Measurements from ENCODE around the gene OR4D11.
A peak's percentile ranks its signal among the peaks of the same experiment; 100 is the strongest.

The OR4D11 gene

DNA sequence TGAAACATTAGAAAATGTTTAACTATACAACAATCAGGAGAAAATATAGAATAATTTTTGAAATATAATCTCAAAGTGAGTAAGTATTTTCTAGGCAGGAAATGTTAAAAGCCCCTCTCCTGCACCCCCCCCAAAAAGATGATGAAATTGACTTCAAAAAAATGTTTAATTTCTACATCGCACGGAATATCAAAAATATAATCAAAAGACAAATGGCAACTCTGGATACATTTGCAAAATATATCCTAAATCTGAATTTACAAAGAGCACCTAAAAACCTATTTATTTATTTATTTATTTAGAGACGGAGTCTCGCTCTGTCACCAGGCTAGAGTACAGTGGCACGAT is 44.9 kb downstream of the OR4D11 start:
- no peak for DNase-seq (ENCODE audit: low read depth)

DNA sequence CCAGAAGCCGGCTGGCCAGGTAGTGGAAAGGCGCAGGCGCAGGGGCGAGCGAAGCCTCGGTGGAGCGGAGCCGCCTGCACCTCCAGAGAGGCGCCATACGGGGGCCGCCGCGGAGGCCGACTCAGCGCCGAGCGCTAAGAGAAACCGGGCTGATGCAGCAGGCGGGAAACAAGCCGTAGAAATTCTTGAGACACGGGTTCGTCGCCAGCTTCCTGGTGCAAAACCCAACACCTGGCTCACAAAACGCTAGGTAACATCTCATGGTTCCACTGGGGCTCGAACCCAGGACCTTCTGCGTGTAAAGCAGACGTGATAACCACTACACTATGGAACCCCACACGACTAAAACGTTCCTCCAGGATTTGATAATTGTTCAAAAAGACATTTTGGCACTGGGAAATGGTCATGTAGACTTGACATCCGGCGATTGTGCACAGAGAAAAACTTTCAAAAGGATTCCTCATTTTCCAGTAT is 47.0 kb downstream of the OR4D11 start:
- peak; percentile 72 for DNase-seq (ENCODE audit: low read depth)

DNA sequence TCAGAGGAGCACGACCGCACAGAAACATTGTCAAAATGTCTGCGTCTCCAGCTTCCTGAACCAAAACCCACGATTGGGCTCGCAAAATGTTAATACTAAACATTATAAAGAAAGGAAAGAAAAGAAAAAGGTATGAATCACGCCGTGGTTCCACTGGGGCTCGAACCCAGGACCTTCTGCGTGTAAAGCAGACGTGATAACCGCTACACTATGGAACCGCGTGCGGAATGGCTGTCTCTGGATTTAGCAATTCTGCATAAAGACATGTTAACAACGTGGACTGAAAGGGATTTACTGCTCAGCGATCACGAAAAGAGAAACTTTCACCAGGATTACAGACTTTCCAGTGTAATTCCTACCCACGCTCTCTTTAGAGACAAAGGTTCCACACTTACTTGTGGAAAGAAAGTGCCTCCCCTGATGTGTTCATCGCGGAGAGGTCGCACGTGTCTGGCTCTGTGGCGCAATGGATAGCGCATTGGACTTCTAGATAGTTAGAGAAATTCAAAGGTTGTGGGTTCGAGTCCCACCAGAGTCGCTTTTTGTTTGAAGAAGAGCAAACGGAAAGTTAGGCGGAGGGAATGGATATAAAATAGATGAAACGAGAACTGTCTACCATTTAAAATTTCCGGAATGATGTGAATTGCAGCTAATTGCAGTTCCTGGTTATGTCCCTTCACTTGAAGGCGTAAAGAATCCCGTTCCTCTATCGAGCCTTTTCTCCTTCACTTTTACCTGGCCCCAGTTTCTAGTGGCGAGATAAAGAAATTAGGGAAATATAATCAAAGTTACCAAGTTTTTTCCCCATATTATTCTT is 47.7 kb downstream of the OR4D11 start:
- DNase-seq (ENCODE audit: low read depth), result peak; percentile 76

DNA sequence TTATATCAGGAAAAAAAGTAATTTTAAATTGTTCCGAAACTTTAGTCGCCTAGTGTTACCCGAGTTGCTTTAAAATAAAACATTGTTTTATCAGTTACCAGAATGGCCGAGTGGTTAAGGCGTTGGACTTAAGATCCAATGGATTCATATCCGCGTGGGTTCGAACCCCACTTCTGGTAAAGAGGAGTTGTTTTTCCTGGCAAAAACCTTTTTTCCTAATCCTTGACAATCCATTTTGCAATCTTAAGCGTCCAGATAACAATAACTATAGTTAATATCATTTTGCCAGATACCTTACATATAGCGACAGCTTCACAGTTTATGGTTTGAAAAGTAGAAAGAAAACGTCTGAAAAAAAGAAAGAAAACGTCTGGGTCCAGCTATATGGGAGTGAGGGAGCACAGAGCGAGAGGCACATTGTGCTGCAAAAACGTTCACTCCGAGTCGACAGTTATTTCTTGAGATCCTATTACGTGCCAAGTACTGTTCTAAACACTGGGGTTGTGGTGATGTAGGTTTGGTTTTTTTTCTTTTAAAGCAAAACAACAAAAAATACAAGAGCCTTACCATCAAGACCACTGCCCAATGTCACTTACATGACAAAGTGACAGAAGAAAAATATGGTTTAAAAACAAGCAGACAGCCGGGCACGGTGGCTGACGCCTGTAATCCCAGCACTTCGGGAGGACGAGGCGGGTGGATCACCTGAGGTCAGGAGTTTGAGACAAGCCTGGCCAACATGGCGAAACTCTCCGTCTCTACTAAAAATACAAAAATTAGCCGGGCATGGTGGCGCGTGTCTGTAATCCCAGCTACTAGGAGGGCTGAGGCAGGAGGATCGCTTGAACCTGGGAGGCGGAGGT is 48.5 kb downstream of the OR4D11 start:
- DNase-seq (ENCODE audit: low read depth), result peak; percentile 59

DNA sequence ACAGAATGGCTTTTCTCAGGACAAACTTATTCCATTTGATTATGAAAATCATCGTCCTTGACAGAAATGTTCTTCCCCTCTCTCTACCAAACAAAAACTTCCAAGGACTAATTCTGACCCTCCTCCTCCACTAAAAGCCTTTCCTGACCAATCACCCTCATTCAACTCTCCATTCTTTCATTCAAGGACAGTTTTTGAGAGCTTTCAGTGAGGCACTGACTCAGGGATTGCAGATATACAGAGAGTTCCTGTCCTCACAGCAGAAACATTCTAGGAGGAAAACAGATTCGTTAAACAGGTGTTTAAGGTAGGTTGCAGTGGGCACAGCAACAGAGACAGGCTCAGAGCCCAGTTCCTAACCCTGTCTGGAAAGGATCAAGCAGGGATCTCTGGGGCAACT is 49.5 kb downstream of the OR4D11 start:
- no peak for DNase-seq (ENCODE audit: low read depth)

DNA sequence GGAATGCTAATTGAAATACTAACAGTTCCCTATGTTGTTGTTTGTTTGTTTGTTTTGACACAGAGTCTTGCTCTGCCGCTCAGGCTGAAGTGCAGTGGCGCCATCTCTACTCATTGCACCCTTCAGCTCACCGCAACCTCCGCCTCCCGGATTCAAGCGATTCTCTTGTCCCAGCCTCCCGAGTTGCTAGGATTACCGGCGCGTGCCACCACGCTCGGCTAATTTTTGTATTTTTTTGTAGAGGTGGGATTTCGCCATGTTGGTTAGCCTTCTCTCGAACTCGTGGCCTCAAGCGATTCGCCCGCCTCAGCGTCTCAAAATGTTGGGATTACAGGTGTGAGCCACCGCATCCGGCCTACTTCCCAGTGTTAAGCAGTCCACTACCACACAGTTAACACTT is 49.9 kb downstream of the OR4D11 start:
- DNase-seq (ENCODE audit: low read depth), result no peak

All from stromal cell of bone marrow (primary cell).